ENCODE results near the gene PRL.

Gene PRL

DNA sequence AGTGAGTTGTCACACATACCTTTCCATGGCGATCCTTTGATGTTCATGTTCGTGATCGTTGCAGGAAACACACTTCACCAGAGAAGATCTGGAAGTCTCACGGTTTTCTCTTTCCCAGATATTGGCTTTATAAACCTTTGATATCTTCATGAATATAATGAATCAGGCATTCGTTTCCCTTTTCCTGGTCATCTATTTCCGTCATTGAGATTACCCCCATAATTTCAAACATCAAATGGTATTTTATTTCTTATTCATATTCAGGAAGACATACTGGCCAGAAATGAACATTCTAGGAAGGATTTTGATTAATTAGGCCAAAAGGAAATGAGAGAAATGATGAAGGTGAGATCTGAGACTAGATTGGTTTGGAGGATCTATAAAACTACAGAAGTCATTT lies at the start of gene PRL:
Gene PRL (minus strand): TSS at position 101 of the 400 bp plus-strand sequence. CDS start 54 bp downstream, at position 47.
- no peak for DNase-seq

DNA sequence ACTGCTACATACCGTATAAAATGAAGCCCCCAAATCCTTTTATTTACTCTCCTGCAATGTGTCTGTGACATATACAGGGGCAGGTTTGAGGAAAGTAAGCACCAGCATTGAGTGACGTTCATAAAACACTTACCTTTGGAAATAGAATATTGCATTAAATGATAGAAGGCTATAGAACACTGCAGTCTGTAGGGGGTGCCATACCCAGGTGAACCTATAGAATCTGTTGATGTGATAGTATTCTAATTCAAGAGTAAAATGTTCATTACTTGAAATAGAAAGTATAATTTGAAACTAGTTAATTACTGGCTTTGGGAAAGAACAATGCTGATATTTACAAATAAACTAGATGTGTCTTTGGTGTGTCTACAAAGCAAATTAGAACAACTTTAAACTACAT lies 47.0 kb upstream of the PRL start:
- no peak for DNase-seq

DNA sequence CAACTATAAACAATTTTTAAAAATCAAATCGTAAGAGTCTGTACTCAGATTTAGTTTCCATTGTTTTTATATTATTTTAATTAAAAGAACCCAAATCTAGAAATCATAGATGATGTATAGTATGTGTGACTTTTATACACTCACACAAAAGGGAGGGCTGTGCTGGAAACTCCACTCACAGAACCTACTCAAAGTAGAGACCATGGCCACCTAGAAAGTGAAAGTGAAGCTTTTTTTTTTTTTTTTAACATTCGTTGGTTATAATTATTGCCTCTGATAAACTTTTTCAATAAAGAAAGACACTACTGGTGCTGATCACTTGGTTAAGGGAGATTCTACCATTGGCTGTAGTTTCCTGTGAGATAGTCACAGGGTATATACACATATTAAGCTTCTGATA lies 37.9 kb upstream of the PRL start:
- no peak for DNase-seq

DNA sequence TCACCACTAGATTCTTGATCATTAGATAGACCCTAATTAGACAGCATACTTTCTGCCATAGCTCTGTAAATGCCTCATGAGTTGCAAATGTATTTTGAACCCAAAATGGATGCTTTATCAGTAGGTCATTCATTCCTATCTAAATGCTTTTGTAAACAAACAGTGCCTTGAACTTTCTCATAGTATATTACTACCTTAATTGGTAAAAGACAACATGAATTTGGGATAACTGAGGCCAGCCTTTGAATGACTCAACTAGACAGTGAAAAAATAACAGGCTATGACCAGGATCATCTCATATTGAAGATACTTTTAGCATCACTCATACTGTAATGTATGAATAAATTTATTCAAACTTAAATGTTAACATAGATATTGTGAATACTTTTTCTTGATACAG lies 37.0 kb upstream of the PRL start:
- DNase-seq, result no peak

DNA sequence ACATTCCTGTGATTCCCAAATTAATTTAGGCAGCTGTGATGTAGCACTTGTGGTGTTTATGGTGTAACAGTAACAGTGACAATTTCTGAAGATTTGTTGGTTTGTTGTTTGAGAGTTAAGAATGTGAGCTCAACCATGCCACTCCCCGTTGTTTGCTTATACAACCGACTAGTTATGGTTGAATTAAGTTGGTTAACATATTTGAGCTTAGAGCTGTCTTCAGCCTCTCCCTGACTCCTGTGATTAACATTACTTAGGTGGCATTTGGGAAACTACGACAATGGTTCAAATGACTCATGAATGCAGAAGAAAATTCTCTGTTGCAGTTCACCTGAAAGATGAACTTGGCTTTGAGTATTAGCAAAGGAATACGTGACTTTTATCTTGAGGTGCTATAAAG lies 35.9 kb upstream of the PRL start:
- no peak for DNase-seq

DNA sequence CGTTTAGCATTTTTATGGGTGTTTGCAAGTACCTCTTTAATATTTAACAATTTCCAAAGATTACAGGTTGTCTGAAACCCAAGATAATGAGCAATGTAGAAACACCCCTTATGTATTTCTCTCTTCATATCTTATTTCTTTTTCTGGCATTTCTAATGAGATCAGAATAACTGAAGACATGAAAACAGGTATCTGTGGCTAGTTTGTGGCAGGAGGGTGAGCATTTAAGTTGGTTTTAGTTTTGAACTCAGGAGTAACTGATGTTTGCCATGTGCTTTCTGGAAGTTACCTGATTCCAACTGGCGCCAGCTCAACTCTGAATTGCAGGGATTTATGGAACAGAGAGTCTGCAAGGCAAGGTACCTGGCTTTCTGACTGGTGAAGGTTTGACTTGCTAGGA lies 35.4 kb upstream of the PRL start:
- DNase-seq, result no peak

DNA sequence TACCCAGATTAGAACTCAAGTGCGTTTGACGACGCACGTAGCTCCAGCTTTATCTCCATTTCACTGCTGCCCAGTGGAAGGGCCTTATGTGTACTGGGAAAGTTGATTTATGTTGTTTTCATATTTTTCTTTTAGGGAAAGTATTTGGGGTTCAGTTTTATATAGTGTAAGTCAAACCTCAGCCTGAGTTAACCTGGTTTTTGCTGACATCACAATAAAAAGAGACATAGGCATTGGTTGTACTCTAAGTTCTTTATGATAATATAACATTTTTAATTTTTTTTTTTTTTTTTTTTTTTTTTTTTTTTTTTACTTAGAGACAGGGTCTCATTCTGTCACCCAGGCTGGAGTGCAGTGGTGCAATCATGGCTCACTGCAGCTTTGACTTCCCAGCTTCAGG lies 34.1 kb upstream of the PRL start:
- DNase-seq, result no peak

DNA sequence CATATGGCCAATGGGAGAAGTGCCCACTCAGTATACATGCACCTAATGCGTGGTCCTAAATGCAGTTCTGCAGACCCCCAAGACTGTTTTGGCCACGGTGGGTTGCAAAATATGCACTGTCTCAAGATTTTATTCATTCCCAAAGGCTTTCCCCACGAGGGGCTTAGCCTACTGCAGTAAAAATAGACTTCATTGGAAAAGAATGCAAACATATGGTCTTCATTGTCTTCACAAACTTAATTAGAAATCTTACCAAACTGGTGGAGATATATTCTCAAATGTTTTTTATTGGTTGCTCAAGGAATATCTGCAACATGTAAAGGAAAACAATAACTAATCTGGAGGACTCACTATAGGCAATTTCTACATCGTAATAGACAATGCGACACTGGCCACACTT lies 31.6 kb upstream of the PRL start:
- no peak for DNase-seq

DNA sequence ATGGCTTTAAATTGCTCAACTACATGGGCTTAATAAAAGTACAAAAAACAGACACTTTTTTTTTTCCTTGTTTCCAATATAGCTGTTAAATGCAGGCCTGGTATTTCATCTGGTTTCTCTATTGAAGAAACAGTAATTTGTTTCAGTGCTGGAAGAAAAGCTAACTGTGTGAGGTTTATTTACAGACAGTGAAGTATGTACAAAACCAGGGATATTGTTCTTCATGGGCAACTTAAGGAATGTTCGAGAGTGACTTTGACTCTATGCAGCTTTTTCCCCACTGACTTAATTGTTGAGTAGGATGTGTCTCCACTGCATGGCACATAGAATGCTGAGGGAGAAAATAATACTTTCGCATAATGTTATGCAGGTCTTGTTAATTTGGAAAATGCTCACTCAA lies 31.0 kb upstream of the PRL start:
- DNase-seq, result no peak

DNA sequence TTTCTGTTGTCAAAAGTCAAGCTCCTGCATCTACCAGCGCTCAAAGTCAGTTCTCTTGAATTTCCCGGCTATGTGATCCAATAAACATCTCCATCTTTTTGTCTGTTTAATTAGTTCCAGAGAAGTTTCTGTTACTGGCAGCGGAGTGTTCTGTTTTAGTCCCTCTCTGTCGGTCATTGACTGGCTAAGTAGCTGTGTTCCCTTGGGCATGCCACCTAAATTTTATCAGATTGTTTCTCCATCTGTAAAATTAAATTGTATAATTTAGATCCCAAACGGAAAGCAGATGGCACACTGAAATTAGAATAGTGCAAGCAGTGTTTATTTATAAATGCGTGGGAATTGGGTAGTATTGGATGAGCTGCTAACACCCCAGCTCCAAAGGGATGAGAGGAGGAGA lies 29.7 kb upstream of the PRL start:
- DNase-seq, result no peak

DNA sequence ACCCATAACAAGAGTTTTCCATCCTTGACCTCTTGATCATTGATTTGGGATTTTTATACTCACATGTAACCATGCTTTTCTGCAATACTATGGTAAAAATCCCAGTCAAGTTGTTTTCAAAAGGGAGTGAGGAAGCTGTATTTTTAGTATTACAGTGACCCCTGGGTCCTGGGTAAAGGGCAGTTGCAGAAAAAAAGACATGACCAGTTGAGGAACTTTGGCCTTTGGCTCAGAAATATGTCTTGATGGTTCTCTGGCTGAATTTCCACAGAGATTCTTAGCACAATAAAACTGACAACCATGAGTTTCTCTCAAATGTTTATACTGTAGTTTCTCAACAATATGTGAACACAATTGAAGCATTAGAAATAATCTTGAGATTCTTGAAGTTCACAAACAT lies 28.6 kb upstream of the PRL start:
- no peak for DNase-seq

DNA sequence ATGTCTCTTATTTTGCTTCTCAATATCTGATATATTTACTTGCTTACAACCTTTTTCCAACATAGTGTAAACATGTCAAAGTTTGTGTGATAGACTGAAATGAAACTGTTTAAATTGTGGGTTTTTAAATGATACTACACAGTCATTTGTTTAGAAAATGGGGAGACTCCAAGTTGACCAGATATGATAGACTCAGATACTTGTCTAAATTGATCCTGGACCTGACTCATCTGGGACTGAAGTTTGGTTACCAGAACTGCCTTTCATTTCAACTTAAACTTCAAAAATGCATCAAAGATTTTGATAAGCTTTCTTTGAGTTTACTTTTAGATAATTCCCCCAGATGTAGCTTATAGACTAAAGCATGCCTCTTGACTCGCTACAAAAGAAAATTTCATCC lies 27.0 kb upstream of the PRL start:
- DNase-seq, result no peak

DNA sequence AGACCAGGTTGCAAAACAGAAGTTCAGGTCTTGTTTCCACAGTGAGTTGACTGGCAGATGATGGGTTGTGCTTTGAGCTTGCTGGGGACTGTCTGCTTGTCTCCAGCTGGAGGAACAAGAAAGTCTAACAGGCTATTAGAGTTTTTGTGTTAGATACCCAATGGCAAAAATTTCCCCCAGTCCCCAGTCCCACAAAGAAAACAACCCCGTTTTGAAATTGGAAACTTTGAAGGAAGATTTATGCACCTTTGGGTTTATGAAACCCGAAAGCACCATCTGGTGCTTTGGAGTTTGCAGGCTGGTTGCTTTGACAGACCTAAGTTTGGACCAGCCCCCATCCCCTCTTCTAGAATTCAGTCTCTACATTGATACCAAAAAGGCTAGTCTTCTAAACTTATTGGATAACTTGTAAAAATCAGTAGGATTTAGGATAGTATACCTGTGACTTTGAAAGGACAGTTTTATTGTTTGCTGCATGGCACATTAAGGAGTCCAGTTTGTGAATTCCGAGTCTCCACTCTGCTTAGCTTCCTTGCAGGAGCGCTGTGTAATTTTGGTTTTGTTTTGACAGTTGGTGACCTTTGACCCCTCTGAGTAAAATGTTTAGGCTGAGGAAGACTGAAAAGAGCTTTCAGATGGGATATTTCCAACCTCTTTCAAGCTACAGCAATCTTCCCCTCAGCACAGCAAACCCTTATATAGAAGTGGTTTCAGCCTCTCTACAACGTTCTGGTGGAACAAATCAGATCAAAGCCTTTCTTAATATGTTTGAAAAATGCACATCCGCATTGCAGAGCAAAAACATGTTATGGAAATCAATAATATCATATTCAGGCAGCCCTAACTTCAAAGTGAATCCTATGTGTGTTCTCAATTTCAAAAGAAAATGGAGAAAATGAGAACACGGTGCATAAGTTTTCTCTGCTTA lies 25.5 kb upstream of the PRL start:
- DNase-seq, result no peak

DNA sequence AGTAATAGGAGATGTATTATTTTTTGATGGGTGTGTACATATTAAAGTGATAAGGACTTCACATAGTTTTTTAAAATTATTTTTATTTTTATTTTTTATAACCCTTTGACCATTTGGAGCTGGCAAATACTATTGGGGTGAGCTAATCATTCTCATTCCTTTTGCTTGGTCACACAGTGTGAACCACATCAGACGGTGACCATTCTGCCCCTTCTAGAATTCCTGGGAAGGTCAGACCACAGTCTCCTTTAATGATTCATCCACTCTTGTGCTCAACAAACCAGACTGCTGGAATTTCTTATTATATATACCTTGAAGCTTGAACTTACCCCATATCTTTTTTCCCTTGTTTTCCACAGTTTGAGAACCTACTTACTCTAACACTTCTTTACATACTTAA lies 23.9 kb upstream of the PRL start:
- no peak for DNase-seq

DNA sequence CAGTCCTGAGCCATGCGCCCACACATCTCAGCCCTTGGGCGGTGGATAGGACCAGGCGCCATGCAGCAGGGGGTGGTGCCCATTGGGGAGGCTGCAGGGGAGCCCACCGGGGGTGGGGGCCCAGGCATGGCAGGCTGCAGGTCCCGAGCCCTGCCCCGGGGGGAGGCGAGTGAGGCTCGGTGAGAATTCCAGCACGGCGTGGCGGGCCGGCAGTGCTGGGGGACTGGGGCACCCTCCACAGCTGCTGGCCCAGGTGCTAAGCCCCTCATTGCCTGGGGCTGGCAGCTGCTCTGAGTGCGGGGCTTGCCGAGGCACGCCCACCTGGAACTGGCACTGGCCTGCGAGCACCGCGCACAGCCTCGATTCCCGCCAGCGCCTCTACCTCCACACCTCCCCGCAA lies 21.6 kb upstream of the PRL start:
- DNase-seq, result no peak

DNA sequence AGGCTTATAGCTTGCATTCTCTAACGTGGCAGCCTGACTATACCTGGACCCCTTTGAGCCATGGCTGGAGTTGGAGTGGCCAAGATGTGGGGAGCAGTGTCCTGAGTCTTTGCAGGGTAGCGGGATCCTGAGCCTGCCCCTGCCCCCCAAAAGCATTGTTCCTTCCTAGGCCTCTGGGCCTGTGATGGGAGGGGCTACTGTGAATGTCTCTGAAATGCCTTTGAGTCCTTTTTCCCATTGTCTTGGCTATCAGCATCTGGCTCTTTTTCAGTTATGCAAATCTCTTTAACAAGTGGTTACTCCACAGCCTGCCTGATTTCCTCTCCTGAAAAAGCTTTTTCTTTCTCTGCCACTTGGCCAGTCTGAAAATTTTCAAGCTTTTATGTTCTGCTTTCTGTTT lies 17.0 kb upstream of the PRL start:
- no peak for DNase-seq

DNA sequence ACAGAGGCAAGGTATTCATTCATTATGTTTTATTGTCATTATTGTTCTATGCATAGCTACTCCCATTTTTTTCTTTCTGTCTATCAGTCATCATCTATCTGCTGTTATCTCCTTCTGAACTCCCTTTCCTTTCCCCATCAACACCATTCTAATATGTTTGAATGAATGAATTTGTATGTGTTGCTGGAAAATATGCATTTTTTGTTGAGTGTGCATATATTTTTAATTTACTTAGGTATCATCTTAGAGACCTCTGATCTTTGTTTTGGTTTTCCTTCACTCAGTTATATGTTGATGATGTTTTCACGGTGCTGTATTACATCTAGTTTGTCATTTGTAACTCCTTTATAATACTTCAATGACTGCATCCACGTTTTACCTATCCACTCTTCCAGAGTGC lies 12.1 kb upstream of the PRL start:
- no peak for DNase-seq

DNA sequence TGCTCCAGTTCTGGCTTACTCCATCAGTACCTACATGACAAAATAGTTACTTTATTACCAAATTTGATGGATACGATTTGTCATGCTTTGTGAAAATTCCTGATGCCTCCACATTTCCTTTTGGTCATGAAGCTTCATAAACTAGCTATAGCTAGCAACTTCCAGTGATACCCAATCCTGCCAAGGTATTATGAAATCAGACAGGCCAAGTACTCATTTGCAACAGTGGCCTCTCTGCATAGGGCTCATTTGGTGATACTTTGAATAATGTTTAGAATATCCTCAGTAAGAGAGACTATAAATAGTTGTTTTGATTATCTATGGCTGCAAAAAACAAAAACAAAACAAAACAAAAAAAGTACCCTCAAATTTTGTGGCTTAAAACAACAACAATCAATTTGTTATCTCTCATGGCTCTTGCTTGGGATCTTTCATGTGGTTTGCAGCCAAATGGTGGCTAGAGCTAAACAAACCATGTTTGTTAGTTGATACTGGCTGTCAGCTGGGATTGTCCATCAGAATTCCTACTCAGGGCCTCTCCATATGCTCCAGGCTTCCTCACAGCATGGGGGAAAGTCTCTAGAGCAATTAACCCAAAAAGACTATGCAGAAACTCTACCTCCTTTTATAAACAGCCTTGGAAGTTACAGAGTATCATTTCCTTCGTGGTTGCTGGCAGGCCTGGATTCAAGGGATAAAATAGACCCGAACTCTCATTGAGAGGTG lies 10.1 kb upstream of the PRL start:
- no peak for DNase-seq

DNA sequence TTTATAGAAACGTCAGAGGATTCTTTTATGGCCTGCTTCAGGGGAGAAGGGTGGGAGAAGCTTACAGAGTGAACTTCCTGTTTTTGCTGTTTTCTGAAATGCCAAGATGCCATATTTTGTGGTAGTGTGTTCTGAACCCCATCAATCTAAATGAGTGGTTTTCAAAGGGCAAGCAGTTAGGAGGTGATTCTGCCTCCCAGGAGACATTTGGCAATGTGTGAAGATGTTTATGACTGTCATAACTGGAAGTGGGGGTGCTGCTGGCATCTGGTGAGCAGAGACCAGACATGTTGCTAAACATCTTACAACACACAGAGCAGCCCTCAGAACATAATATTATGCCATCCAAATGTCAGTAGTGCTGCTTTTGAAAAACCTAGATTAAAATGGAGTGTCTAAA lies 6.0 kb upstream of the PRL start:
- no peak for DNase-seq

DNA sequence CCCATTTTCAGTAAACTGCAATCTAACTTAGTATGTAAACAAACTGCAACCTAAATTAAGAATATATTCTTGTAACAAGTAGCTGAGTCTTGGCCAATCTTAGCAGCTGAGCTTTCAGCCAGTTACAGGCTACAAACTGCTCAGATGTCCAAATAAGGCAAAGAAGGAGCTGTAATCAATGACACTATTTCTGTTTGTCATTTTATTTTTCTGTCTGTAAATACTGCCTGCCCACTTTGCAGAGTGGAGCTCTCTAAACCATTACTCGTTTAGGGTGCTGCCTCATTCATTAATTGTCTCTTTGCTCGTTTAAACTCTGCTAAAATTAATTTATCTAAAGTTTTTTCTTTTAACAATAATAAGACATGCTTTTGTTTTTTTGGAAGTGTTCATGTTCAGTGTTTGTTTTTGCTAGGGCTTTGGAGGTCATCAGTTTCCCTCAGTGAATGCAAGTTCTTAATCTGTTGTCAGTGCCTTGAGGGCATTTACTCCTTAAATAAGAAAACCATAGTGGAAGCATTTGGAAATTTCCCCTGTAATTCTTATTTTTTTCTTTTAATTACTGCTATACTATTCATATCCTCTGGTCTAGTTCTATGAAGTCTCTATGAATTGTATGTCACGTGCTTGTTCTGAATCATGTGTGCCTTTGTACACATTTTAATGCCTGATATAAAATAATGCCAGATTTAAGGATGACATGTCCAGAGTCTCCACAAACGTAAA lies 3.6 kb upstream of the PRL start:
- DNase-seq, result no peak

DNA sequence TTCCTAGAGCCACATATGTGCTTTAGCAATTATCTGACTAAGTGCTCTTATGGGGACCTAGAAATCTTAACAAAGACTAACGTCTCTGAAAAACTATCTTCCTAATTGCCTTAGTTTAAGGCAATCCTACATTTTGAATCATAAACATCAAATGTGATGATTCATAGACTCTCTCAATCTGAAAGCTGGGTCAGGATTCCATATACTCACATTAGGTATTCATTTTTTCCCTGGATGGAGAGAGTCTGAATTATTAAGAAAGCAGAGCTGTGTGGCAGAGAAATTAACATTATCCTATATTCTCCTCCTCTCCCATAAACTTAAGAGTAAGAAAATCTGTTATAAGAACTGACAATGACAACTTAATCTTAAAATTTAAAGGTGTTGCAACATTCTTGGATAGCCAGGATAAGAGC lies 1.6 kb upstream of the PRL start:
- no peak for DNase-seq

DNA sequence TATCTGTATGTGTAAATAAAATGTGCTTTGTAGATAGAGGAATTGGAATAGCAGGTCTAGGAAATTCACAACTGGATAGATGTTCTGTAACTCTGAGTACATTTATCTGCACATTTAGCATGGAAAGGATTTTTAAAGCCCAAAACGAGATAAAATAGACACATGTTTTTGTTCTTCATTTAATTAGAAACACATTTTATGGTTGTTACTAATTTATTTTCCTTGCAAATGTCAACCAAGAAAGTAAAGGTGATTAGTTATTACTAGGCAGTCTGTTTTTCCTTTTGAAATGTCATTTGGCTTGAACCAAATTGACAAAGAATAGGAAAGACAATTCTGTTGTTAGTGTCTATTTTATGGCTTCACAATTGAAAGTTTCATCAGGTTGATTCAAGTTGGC lies 769 bp downstream of the PRL start:
- DNase-seq, result no peak

DNA sequence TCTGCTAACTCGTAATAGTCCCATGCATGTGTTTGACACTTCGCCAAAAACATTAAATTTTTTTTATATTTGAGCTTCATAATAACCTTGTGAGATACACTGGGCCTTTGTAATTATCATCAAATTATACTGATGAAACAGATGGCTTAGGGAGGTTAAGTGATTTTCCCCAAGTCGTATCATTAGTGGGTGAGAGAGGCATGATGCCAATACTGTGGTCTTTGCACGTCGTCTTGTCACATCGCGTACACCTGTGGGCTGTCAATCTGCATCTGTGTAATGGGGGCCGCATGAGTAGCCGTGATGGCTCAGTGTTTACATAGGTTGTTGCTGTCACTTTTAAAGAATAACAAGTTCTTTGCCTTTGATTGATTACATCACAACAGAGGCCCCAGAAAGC lies 1.7 kb downstream of the PRL start:
- no peak for DNase-seq

DNA sequence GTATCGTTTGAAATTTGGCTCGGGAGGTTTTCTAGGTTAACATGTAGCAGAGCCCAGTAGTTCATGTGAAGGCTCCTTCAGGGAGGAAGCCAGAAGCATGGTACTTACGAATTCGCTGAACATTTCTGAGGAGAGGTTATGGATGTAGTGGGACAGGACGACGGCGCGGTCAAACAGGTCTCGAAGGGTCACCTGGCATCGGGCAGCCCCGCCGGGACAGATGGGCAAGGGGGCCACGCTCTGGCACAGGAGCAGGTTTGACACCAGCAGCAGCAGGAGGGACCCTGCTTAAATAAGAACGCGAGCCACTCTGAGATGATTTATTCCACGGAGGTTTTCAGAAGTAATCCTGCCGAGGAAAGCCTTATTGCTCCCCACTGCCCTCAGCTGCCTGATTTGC lies 2.5 kb downstream of the PRL start:
- DNase-seq, result no peak

Measured in stimulated activated CD4-positive, alpha-beta T cell treated with anti-CD3 and anti-CD28 coated beads, Interleukin-2, amount 100 ng/mL, for 48 hours (primary cell).